ENCODE results near the gene ARSK.
A peak's percentile ranks its signal among the peaks of the same experiment; 100 is the strongest.
"Not testable (repeated sequence)": the region's sequence is repeated elsewhere in the genome, so short reads cannot be mapped to it uniquely, and the experiment has no call there.

The ARSK gene

GRCh38 chr5:95620030-95620869 lies 65.3 kb downstream of the ARSK start, which contains the start of gene GPR150:
Gene GPR150, plus strand, starts transcription at chr5:95620087. Its CDS starts 189 bp downstream, at chr5:95620276.
- no peak within 1 kb of the TSS for H3K27ac ChIP-seq
- no peak for DNase-seq (ENCODE audit: low read depth, low spot score)

- DNase-seq (ENCODE audit: low read depth, low spot score) = no peak
- no peak overlapping the region for H3K27ac ChIP-seq
These were observed 66.3 kb downstream of the ARSK start for GRCh38 chr5:95620870-95621838.

GRCh38 chr5:95621839-95622629 lies 67.1 kb downstream of the ARSK start:
- no peak for DNase-seq (ENCODE audit: low read depth, low spot score)
- H3K27ac ChIP-seq = no peak overlapping the region

GRCh38 chr5:95623706-95624105 lies 68.8 kb downstream of the ARSK start:
- DNase-seq (ENCODE audit: low read depth, low spot score) = no peak
- no peak overlapping the region for H3K27ac ChIP-seq

GRCh38 chr5:95624368-95624767 lies 69.5 kb downstream of the ARSK start:
- no peak for DNase-seq (ENCODE audit: low read depth, low spot score)
- H3K27ac ChIP-seq = no peak overlapping the region

GRCh38 chr5:95626701-95627100 lies 71.8 kb downstream of the ARSK start:
- DNase-seq (ENCODE audit: low read depth, low spot score) = no peak
- H3K27ac ChIP-seq = no peak overlapping the region

GRCh38 chr5:95627971-95628810 lies 73.3 kb downstream of the ARSK start:
- DNase-seq (ENCODE audit: low read depth, low spot score) = no peak
- no peak overlapping the region for H3K27ac ChIP-seq

GRCh38 chr5:95628933-95629332 lies 74.0 kb downstream of the ARSK start:
- no peak for DNase-seq (ENCODE audit: low read depth, low spot score)
- H3K27ac ChIP-seq = no peak overlapping the region

- DNase-seq (ENCODE audit: low read depth, low spot score) = no peak
- H3K27ac ChIP-seq = no peak overlapping the region
These were observed 75.6 kb downstream of the ARSK start for GRCh38 chr5:95630394-95630917.

- no peak for DNase-seq (ENCODE audit: low read depth, low spot score)
- H3K27ac ChIP-seq = peak overlapping the region; percentile 52
These were observed 76.5 kb downstream of the ARSK start for GRCh38 chr5:95631255-95631958.

- no peak for DNase-seq (ENCODE audit: low read depth, low spot score)
- peak overlapping the region; percentile 52 for H3K27ac ChIP-seq
These were observed 77.2 kb downstream of the ARSK start for GRCh38 chr5:95631991-95632675.

GRCh38 chr5:95632942-95633341 lies 78.0 kb downstream of the ARSK start:
- not testable (repeated sequence) for DNase-seq (ENCODE audit: low read depth, low spot score); H3K27ac ChIP-seq

- DNase-seq (ENCODE audit: low read depth, low spot score) = no peak
- no peak overlapping the region for H3K27ac ChIP-seq
These were observed 78.8 kb downstream of the ARSK start for GRCh38 chr5:95633671-95634070.

- no peak for DNase-seq (ENCODE audit: low read depth, low spot score)
These were observed 79.2 kb downstream of the ARSK start for GRCh38 chr5:95634081-95634480.

GRCh38 chr5:95638632-95639031 lies 83.7 kb downstream of the ARSK start:
- no peak for DNase-seq (ENCODE audit: low read depth, low spot score)
- no peak overlapping the region for H3K27ac ChIP-seq

More at GRCh38 chr5:95634081-95634480, 79.2 kb downstream of the ARSK start:
- H3K27ac ChIP-seq = no peak overlapping the region

- H3K27ac ChIP-seq = no peak overlapping the region
- DNase-seq (ENCODE audit: low read depth, low spot score) = no peak
These were observed 86.9 kb downstream of the ARSK start for GRCh38 chr5:95641741-95642220.

- no peak overlapping the region for H3K27ac ChIP-seq
- DNase-seq (ENCODE audit: low read depth, low spot score) = no peak
These were observed 88.3 kb downstream of the ARSK start for GRCh38 chr5:95643152-95643551.
